ENCODE results near the gene TMEM128. TPM values are rescaled to one million over a fixed set of nuclear protein-coding genes. Genes with fewer than 3 reads are reported as not detected.

Gene TMEM128
- total and polyA plus RNA-seq, 3 donors from 2014 or later, result 22.3 to 47.4 (median 24.6) TPM

DNA sequence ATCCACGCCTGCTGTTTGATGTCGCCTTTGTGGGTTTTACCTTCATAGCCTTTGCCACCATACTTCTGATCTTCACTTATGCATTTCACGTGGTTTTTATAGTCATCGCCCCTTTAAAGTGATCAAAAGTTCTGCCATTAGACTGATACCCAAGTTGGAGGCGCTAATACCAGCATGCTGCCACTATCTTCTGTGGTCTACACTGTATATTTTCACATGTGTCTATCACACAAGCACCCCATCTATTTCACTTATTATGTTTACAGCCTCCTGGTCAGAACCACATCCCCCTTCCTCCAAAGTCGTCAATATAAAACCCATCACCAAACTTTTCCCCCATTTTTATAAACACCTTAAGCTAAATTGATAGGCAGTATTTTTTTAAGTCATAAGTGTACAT, 33.8 kb upstream of the TMEM128 start:
- no peak for TF ChIP-seq CTCF (IDR thresholded peaks at IDR 0.05)
- no peak for TF ChIP-seq POLR2A (IDR thresholded peaks at IDR 0.05)
- H3K9me3 ChIP-seq, result no peaks in the 10 kb centered on the region
- H3K4me3 ChIP-seq, result no peak overlapping the region
- 94 to 96% methylated on average over 6 of the region's 6 CpGs for WGBS, 2 donors
- peaks cover 8% of the 10 kb centered on the region for H3K4me1 ChIP-seq
- H3K27ac ChIP-seq, result no peak overlapping the region
- H3K36me3 ChIP-seq (ENCODE audit: low read depth, missing control alignments), result no peaks in the 10 kb centered on the region
- H3K27me3 ChIP-seq, result no peaks in the 10 kb centered on the region
- intact Hi-C loops (cut with DNase I; ENCODE audit: low total_unique reads), result no loop called here
- no peak for DNase-seq

- no peaks in the 10 kb centered on the region for H3K9me3 ChIP-seq
- no peak for TF ChIP-seq POLR2A (IDR thresholded peaks at IDR 0.05)
- TF ChIP-seq CTCF (IDR thresholded peaks at IDR 0.05), result no peak
- intact Hi-C loops (cut with DNase I; ENCODE audit: low total_unique reads), result no loop called here
- H3K4me3 ChIP-seq, result no peak overlapping the region
- H3K4me1 ChIP-seq, result no peaks in the 10 kb centered on the region
- no peaks in the 10 kb centered on the region for H3K27me3 ChIP-seq
- WGBS, 2 donors, result 63 to 66% methylated on average over 6 of the region's 6 CpGs
- no peaks in the 10 kb centered on the region for H3K36me3 ChIP-seq (ENCODE audit: low read depth, missing control alignments)
- H3K27ac ChIP-seq, result no peak overlapping the region
- no peak for DNase-seq
Measured at GRCh38 chr4:4277531-4277930, 29.5 kb upstream of the TMEM128 start.

- Histone ChIP-seq H3K4me3 (no peak overlapping the region), H3K9me3 (no peaks in the 10 kb centered on the region), H3K27ac (no peak overlapping the region), H3K27me3 (no peaks in the 10 kb centered on the region), H3K4me1 (no peaks in the 10 kb centered on the region), H3K36me3 (ENCODE audit: low read depth, missing control alignments) (no peaks in the 10 kb centered on the region)
- intact Hi-C loops (cut with DNase I; ENCODE audit: low total_unique reads), result no loop called here
- TF ChIP-seq POLR2A (IDR thresholded peaks at IDR 0.05) (no peak), CTCF (IDR thresholded peaks at IDR 0.05) (no peak)
- DNase-seq, result no peak
- WGBS, 2 donors, result 85 to 95% methylated on average over 14 of the region's 14 CpGs
Measured at GRCh38 chr4:4274226-4274625, 26.2 kb upstream of the TMEM128 start.

DNA sequence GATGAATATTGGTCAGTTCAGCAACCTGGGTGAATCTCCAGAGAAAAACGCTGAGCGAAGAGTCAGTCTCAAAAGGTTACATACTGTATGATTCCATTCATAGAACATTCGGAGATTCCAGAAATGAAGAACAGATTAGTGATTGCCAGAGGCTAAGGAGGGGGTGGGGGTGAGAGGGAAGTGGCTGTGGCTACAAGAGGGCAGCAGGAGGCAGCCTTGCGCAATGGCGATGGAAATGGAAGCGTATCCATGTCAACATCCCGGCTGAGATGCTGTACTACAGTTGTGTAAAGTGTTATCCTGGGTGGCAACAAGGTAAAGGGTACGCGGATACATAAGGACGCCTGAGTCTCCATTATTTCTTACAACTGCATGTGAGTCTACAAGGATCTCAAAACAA, 23.9 kb upstream of the TMEM128 start:
- Histone ChIP-seq H3K27me3 (no peaks in the 10 kb centered on the region), H3K9me3 (no peaks in the 10 kb centered on the region), H3K4me3 (no peak overlapping the region), H3K36me3 (ENCODE audit: low read depth, missing control alignments) (no peaks in the 10 kb centered on the region), H3K4me1 (no peaks in the 10 kb centered on the region), H3K27ac (no peak overlapping the region)
- TF ChIP-seq POLR2A (IDR thresholded peaks at IDR 0.05) (no peak), CTCF (IDR thresholded peaks at IDR 0.05) (peak in 1 of 3 experiments; percentile 22)
- intact Hi-C loops (cut with DNase I; ENCODE audit: low total_unique reads), result no loop called here
- peak; percentile 67 for DNase-seq
- 61 to 79% methylated on average over 10 of the region's 10 CpGs for WGBS, 2 donors

GRCh38 chr4:4270529-4270928, 22.5 kb upstream of the TMEM128 start:
- H3K36me3 ChIP-seq (ENCODE audit: low read depth, missing control alignments), result no peaks in the 10 kb centered on the region
- no peak for DNase-seq
- no peak overlapping the region for H3K27ac ChIP-seq
- no peak overlapping the region for H3K4me3 ChIP-seq
- H3K4me1 ChIP-seq, result no peaks in the 10 kb centered on the region
- no peaks in the 10 kb centered on the region for H3K9me3 ChIP-seq
- no peaks in the 10 kb centered on the region for H3K27me3 ChIP-seq
- intact Hi-C loops (cut with DNase I; ENCODE audit: low total_unique reads), result no loop called here
- WGBS, 2 donors, result 68 to 70% methylated on average over 4 of the region's 4 CpGs
- TF ChIP-seq CTCF (IDR thresholded peaks at IDR 0.05), result no peak
- no peak for TF ChIP-seq POLR2A (IDR thresholded peaks at IDR 0.05)
